OCI-LY3 (cell line): ENCODE measurements around the gene MYLK4.
A peak's percentile ranks its signal among the peaks of the same experiment; 100 is the strongest.

Experiments
- H2AFZ ChIP-seq: fragments of 200-600, 300-600 bp; shearing (Covaris generic); 2 replicates; pipeline ENCODE4 v1.6.0; 2014; ENCODE audit warnings: antibody characterized with exemption, low read depth, low read length
- H3K27ac ChIP-seq: fragments of 200-600, 300-600 bp; sonication (generic); 2 replicates; pipeline ENCODE4 v1.5.1; 2014; ENCODE audit warnings: mild to moderate bottlenecking, low read length, moderate library complexity, mixed read lengths
- H3K27me3 ChIP-seq: fragments of 200-600, 300-600 bp; sonication (generic); 2 replicates; pipeline ENCODE4 v1.6.1; 2014; ENCODE audit warnings: low read depth, low read length, mixed read lengths
- H3K36me3 ChIP-seq: fragments of 200-600, 300-600 bp; sonication (generic); replicated peaks from 2 replicates; pipeline ENCODE3; 2014; ENCODE audit warnings: low read depth, low read length, mixed read lengths
- H3K4me1 ChIP-seq: fragments of 300-600, 200-600 bp; sonication (generic); 2 replicates; pipeline ENCODE4 v1.6.1; 2014; ENCODE audit warnings: low read length, mixed read lengths
- H3K4me2 ChIP-seq: fragments of 200-600, 300-600 bp; sonication (generic); 2 replicates; pipeline ENCODE4 v1.6.1; 2014; ENCODE audit warnings: low read length, mixed read lengths
- H3K4me3 ChIP-seq: fragments of 300-600, 200-600 bp; sonication (generic); 2 replicates; pipeline ENCODE4 v1.5.1; 2014; ENCODE audit warnings: antibody characterized with exemption, mild to moderate bottlenecking, low read length, moderate library complexity
- H3K79me2 ChIP-seq: fragments of 300-600, 200-600 bp; shearing (Covaris generic); 2 replicates; pipeline ENCODE4 v1.6.1; 2014; ENCODE audit warnings: mild to moderate bottlenecking, low read length, mixed read lengths
- H3K9ac ChIP-seq: fragments of 300-600, 200-600 bp; shearing (Covaris generic); 2 replicates; pipeline ENCODE4 v1.6.0; 2014; ENCODE audit warnings: mild to moderate bottlenecking, low read length, moderate library complexity
- H3K9me3 ChIP-seq: fragments of 200-600, 300-600 bp; shearing (Covaris generic); 2 replicates; pipeline ENCODE4 v1.6.1; 2014; ENCODE audit warnings: low read length, mixed read lengths; ENCODE audit not compliant: insufficient read depth
- H4K20me1 ChIP-seq: fragments of 200-600, 300-600 bp; sonication (generic); 2 replicates; pipeline ENCODE4 v1.6.1; 2016; ENCODE audit warnings: low read length, mixed read lengths; ENCODE audit not compliant: insufficient read depth
- EZH2phosphoT487 ChIP-seq: fragments of 200-600 bp; shearing (Covaris generic); IDR thresholded peaks from 2 replicates; pipeline ENCODE4 v1.6.1; 2018; ENCODE audit warnings: antibody characterized with exemption, mixed run types, low read depth
- TF ChIP-seq, protein P1 (sequence below): fragments of 200-600, 300-600 bp; sonication (generic); IDR thresholded peaks from 2 replicates; pipeline ENCODE4 v1.5.1; 2014; ENCODE audit warnings: antibody characterized with exemption, low read length, low read depth

MYLK4 gene

DNA sequence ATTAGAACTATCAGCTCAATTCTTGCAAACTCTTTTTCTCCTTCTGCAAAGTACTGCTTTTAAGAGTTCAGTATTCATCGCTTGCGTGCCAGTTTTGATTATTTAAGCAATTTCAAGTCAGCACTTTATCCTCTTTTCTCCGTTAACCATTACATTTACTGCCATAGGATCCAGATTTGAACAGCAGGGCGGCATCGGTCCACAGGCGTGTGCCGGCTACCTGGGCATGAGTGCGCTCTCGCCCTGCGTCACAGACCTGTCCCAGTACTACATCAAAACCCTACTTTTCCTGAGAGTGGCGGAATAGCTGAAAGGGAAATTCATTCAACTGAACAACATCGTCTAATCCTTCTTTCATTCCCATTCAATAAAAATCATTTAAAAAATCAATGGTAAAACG lies 53.4 kb downstream of the MYLK4 start:
- Histone ChIP-seq H4K20me1 (no peaks in the 10 kb centered on the region), H3K4me3 (no peak overlapping the region), H3K9ac (no peak overlapping the region), H2AFZ (no peak overlapping the region), H3K27ac (no peak overlapping the region), H3K27me3 (no peaks in the 10 kb centered on the region), H3K36me3 (no peaks in the 10 kb centered on the region), H3K4me1 (peaks cover 3% of the 10 kb centered on the region; the same call in 1 of the 2 replicates), H3K4me2 (no peak overlapping the region), H3K9me3 (no peaks in the 10 kb centered on the region), H3K79me2 (no peaks in the 10 kb centered on the region)
- TF ChIP-seq EZH2phosphoT487, result no peak
- TF ChIP-seq, protein P1, sequence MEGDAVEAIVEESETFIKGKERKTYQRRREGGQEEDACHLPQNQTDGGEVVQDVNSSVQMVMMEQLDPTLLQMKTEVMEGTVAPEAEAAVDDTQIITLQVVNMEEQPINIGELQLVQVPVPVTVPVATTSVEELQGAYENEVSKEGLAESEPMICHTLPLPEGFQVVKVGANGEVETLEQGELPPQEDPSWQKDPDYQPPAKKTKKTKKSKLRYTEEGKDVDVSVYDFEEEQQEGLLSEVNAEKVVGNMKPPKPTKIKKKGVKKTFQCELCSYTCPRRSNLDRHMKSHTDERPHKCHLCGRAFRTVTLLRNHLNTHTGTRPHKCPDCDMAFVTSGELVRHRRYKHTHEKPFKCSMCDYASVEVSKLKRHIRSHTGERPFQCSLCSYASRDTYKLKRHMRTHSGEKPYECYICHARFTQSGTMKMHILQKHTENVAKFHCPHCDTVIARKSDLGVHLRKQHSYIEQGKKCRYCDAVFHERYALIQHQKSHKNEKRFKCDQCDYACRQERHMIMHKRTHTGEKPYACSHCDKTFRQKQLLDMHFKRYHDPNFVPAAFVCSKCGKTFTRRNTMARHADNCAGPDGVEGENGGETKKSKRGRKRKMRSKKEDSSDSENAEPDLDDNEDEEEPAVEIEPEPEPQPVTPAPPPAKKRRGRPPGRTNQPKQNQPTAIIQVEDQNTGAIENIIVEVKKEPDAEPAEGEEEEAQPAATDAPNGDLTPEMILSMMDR, result no peak

DNA sequence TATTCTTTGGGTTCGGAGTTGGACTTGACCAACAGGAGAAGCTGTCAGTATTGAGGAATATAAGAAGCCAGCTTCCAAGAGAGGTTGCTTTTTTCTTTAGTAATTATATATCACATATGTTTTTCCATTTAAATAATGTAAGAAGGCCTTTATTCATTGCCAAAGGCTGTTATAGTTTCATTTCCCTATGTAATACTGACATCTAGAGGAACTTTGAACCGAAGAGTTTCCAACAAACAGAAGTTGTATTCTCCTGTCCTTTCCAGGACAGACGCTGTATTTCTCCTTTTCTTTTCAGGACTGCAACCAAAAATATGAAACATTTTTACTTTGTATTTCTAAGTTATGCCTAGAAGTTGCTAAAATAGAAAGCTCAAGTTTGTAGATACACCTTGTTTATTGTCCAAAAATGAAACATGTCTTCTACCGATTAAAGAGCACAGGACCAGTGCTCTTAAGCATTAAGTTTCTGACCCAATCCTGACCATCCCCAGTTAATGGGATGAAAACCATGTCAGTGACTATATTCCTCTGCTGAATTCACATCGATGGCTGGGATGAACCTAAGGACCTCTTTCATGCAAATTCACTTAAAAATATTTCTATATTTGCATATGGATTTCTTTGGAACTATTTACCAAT lies 55.1 kb downstream of the MYLK4 start:
- Histone ChIP-seq H4K20me1 (no peaks in the 10 kb centered on the region), H3K4me1 (peaks cover 3% of the 10 kb centered on the region; the same call in 1 of the 2 replicates), H3K36me3 (no peaks in the 10 kb centered on the region), H3K4me3 (no peak overlapping the region), H3K27ac (no peak overlapping the region), H3K79me2 (no peaks in the 10 kb centered on the region), H3K9me3 (no peaks in the 10 kb centered on the region), H3K27me3 (no peaks in the 10 kb centered on the region), H3K4me2 (peak overlapping the region; percentile 37), H3K9ac (no peak overlapping the region), H2AFZ (no peak overlapping the region)
- TF ChIP-seq, protein P1, result peak; percentile 59
- TF ChIP-seq EZH2phosphoT487, result no peak

DNA sequence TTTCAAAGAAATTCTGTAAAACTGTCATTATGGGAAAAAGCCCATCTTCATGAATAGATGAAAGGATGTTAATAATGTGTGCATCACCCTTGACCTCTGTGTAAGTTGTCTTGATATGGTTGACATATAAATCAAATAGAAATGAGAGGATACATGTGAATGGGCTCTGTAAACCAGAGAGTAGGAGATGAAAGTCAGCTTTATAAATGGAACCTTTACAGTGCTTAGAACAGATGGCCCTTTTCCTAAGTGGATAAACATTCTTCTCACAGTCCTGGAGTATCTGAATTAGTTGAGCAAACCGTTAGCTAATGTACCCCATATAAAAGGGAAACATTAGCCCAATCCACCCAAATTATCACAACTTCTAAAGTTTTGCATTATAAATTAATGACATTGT lies 57.5 kb downstream of the MYLK4 start:
- no peak overlapping the region for H2AFZ ChIP-seq
- no peak overlapping the region for H3K9ac ChIP-seq
- no peaks in the 10 kb centered on the region for H3K9me3 ChIP-seq
- peaks cover 3% of the 10 kb centered on the region; the same call in 1 of the 2 replicates for H3K4me1 ChIP-seq
- no peaks in the 10 kb centered on the region for H3K36me3 ChIP-seq
- TF ChIP-seq, protein P1, result no peak
- TF ChIP-seq EZH2phosphoT487, result no peak
- H3K4me2 ChIP-seq, result no peak overlapping the region
- H3K79me2 ChIP-seq, result no peaks in the 10 kb centered on the region
- H3K27me3 ChIP-seq, result no peaks in the 10 kb centered on the region
- H3K4me3 ChIP-seq, result no peak overlapping the region
- no peak overlapping the region for H3K27ac ChIP-seq
- no peaks in the 10 kb centered on the region for H4K20me1 ChIP-seq

DNA sequence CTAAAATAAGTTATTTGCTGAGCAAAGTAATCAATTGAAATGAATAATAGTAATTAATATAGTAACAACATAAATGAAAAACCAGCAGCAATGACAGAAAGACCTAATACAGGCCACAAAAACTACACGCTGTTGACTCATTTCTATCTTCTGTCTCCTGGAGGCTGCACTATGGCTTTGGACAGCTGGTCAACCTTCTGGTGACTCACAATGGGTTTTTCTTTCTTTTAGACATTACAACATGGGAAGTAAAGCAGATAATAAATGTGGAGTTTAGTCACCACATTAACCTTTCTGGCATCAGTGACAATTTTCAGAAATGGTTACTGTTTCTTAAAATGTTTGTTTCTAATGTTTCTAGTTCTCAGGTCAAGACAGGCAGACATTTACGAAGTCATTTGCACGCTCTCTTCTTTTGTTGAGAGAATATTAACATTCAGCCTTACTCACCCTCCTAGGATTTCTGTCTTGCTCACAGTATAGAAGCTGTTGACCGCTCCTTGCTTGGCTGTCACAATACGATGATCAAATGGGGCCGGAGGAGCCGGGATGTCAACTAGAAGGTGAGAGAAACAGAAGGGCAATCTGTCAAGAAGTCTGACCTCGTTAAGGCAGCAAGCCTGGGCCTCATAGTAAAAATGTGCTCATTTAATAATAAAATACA lies 62.2 kb downstream of the MYLK4 start:
- Histone ChIP-seq H3K4me3 (no peak overlapping the region), H4K20me1 (no peaks in the 10 kb centered on the region), H3K9me3 (no peaks in the 10 kb centered on the region), H3K4me1 (no peaks in the 10 kb centered on the region), H3K27me3 (no peaks in the 10 kb centered on the region), H2AFZ (no peak overlapping the region), H3K36me3 (no peaks in the 10 kb centered on the region), H3K4me2 (no peak overlapping the region), H3K27ac (no peak overlapping the region), H3K79me2 (no peaks in the 10 kb centered on the region), H3K9ac (no peak overlapping the region)
- TF ChIP-seq EZH2phosphoT487, result no peak
- TF ChIP-seq, protein P1, result no peak
